Colon (tissue), 2 donors: ENCODE measurements around the gene AKAP9.
"Not testable (repeated sequence)": the region's sequence is repeated elsewhere in the genome, so short reads cannot be mapped to it uniquely, and the experiment has no call there.

ENCODE experiments used
- FAIRE-seq: peaks from 2 replicates; lab custom pipeline; 2012; peaks lifted over from hg19 to GRCh38; lab: Jason Lieb, UNC
- donor health status: control.
- donor health status: control.

AKAP9 gene

GRCh38 chr7:91946549-91946948, 5.9 kb downstream of the AKAP9 start:
- FAIRE-seq: no peak

GRCh38 chr7:91947948-91948347, 7.3 kb downstream of the AKAP9 start:
- FAIRE-seq: no peak

- no peak for FAIRE-seq
These were observed 8.8 kb downstream of the AKAP9 start for GRCh38 chr7:91949221-91950009.

GRCh38 chr7:91953618-91954017, 13.0 kb downstream of the AKAP9 start:
- no peak for FAIRE-seq

GRCh38 chr7:91956464-91956863, 15.8 kb downstream of the AKAP9 start:
- FAIRE-seq: not testable (repeated sequence)

GRCh38 chr7:91957232-91957631, 16.6 kb downstream of the AKAP9 start:
- FAIRE-seq: no peak

- FAIRE-seq: no peak
These were observed 17.2 kb downstream of the AKAP9 start for GRCh38 chr7:91957823-91958222.

GRCh38 chr7:91959023-91959422, 18.4 kb downstream of the AKAP9 start:
- FAIRE-seq: no peak

- no peak for FAIRE-seq
These were observed 21.2 kb downstream of the AKAP9 start for GRCh38 chr7:91961816-91962215.

- FAIRE-seq: no peak
These were observed 21.8 kb downstream of the AKAP9 start for GRCh38 chr7:91962419-91962818.

- not testable (repeated sequence) for FAIRE-seq
These were observed 26.9 kb downstream of the AKAP9 start for GRCh38 chr7:91967513-91967912.

GRCh38 chr7:91973639-91974038, 33.0 kb downstream of the AKAP9 start:
- FAIRE-seq: no peak

- FAIRE-seq: no peak
These were observed 33.4 kb downstream of the AKAP9 start for GRCh38 chr7:91974066-91974465.

GRCh38 chr7:91976743-91977142, 36.1 kb downstream of the AKAP9 start:
- FAIRE-seq: no peak

- no peak for FAIRE-seq
These were observed 38.9 kb downstream of the AKAP9 start for GRCh38 chr7:91979590-91979989.

- not testable (repeated sequence) for FAIRE-seq
These were observed 41.7 kb downstream of the AKAP9 start for GRCh38 chr7:91982352-91982751.

GRCh38 chr7:91988213-91988612, 47.6 kb downstream of the AKAP9 start:
- no peak for FAIRE-seq

- FAIRE-seq: no peak
These were observed 53.3 kb downstream of the AKAP9 start for GRCh38 chr7:91993976-91994375.

- no peak for FAIRE-seq
These were observed 54.9 kb downstream of the AKAP9 start for GRCh38 chr7:91995391-91996105.

GRCh38 chr7:91999631-92000565, 59.2 kb downstream of the AKAP9 start:
- FAIRE-seq: no peak

- FAIRE-seq: no peak
These were observed 62.1 kb downstream of the AKAP9 start for GRCh38 chr7:92002720-92003119.

GRCh38 chr7:92006046-92006445, 65.4 kb downstream of the AKAP9 start:
- FAIRE-seq: no peak

GRCh38 chr7:92010215-92010614, 69.6 kb downstream of the AKAP9 start:
- FAIRE-seq: no peak
